Fibroblast of villous mesenchyme (primary cell): ENCODE data around the gene ACVR1B. TPM values are rescaled to one million over a fixed set of nuclear protein-coding genes. Genes with fewer than 3 reads are reported as not detected.

Experiments used
- DNase-seq: peaks from one replicate; pipeline ENCODE4 v3.0.0-alpha.2; 2010; ENCODE audit warnings: low read depth
- H3K4me3 ChIP-seq: 2 replicates; pipeline ENCODE4 v1.5.1; 2011; ENCODE audit warnings: low read depth, mild to moderate bottlenecking, low read length
- total RNA-seq: library from RNA; depleted of rRNA; stranded (reverse); fragments of >200 nt; gene quantifications from 2 replicates; pipeline ENCODE4 v1.2.3, GENCODE V29; 2012
- TF ChIP-seq, protein P1 (sequence below): IDR thresholded peaks from 2 replicates; pipeline ENCODE4 v1.5.1; 2012; ENCODE audit warnings: low read depth, mild to moderate bottlenecking, low read length; ENCODE audit not compliant: insufficient read depth

The ACVR1B gene
- total RNA-seq, 1 donor: 6.5 TPM

DNA sequence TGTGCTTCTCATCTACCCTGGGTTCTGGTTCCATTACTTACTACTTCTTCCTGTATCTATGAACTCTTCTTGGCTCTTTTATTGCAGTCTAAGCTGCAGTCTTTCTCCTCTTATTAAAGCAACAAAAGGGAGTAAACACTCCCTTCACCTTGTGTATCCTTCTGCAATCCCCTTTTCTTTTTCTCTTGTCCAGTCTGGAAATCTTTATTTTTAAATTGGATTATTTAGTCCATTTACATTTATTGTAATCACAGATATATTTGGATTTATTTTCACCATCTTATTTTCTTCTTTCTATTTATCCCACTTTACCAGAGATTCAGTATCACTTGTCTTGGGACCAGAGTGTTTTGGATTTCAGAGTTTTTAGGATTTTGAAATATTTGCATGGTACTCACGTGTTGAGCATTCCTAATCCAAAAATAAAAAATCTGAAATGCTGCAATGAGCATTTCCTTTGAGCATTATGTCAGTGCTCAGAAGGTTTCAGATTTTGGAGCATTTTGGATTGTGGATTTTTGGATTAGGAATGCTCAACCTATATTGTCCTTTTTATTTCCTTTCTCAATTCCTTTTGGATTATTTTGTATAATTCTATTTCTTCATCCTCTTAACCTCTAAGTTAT, 6.8 kb upstream of the ACVR1B start:
- no peak overlapping the region for H3K4me3 ChIP-seq
- DNase-seq: no peak
- TF ChIP-seq, protein P1, sequence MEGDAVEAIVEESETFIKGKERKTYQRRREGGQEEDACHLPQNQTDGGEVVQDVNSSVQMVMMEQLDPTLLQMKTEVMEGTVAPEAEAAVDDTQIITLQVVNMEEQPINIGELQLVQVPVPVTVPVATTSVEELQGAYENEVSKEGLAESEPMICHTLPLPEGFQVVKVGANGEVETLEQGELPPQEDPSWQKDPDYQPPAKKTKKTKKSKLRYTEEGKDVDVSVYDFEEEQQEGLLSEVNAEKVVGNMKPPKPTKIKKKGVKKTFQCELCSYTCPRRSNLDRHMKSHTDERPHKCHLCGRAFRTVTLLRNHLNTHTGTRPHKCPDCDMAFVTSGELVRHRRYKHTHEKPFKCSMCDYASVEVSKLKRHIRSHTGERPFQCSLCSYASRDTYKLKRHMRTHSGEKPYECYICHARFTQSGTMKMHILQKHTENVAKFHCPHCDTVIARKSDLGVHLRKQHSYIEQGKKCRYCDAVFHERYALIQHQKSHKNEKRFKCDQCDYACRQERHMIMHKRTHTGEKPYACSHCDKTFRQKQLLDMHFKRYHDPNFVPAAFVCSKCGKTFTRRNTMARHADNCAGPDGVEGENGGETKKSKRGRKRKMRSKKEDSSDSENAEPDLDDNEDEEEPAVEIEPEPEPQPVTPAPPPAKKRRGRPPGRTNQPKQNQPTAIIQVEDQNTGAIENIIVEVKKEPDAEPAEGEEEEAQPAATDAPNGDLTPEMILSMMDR: no peak

DNA sequence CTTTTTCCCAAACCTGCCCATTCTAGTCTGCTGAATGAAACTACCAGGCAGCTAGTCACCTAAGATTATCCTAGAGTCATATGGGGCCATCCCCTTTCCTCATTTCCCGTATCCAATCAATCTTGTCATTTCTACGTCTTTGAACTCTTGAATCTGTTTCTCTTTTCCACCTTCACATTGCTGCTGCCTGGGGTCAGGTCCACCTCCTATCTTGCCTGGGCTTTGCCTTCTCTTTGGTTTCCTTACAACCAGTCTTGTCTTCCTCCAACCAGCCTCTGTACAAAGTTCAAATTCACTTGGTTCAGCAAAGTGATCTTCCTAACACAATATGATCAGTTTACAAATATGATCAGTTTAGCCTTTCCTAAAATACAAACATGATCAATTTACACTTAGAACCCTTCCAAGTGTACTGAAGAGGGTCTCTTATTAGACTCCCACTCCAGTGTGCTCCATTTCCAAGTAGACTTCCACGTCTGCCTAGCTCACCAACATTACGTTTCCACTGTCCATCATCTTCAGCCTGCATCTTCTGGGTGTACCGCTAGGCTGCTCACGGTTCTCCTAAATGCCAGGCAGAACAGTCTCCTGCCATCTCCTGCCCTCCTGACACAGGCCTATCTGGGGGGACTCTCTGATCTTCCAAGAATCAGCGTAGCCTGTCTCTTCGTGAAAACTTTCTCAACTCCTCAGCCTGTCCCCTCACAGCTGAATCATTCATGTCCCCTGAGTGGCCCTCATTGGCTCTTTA, 4.1 kb upstream of the ACVR1B start:
- no peak overlapping the region for H3K4me3 ChIP-seq
- no peak for DNase-seq
- TF ChIP-seq, protein P1: no peak

DNA sequence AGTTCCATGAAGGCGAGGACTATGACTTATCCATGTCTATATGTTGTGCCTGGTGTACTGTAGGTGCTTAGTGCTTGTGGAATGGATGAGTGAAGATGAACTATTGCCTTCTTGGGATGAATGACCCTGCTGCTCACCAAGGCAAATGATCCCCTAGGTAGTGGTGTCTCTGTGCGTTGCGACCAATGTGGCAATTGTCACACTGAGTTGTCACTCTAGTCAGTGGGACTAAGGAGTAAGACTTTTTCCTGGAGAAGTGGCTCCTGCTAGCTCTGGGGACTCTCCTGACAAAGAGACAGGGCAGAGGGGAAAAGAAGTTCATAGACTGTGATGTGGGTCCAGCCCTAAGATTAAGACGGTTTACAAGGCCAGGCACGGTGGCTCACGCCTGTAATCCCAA, 3.4 kb upstream of the ACVR1B start:
- no peak overlapping the region for H3K4me3 ChIP-seq
- TF ChIP-seq, protein P1: no peak
- no peak for DNase-seq

DNA sequence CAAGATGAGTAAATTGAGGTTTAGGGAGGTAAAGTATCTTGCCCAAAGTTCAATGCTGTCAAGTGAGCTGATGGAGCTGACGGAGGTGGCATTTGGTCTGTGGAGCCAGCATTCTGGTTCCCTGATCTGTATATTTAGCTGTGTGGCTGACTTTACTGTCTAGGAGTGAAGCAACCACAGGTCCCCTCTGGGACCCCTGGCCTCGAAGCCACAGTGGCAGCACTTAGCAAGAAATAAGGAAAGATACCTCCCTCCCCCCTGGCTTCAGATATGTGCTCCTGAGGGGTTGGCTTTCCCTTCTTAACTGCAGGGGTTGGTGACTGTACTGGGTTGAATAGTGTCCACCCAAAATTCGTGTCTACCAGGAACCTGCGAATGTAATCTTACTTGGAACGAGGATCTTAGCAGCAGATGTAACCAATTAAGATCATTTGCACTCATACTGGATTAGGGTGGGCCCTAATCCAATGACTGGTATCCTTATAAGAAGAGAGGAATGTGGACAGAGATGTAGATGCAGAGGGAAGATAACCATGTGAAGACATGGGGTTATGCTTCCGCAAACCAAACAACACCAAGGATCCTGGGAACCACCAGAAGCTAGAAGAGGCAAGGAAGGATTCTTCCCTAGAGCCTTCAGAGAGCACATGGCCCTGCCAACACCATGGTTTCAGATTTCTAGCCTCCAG, 2.0 kb upstream of the ACVR1B start:
- DNase-seq: no peak
- TF ChIP-seq, protein P1: no peak
- H3K4me3 ChIP-seq: no peak overlapping the region

DNA sequence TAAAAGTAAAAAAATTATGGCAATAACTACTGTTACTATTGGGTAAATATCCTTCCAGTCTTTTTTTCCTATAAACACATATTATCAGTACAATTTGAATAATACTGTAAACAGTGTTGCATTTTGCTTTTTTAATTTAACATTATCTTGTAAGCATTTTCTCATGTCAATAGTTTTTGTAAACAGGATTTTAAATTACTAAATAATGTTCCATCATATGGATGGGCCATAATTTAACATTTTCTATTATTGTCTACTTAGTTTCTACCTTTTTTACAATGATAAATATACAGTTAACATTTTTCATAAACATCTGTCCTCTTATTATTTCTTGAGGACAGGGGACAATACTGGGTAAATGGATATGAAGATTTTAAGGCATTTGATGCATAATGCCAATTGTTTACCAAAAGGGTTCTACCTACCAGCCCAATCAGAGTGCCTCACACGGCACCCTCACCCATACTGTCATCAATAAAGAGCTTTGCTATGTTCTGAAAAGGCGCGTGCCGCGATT, 759 bp upstream of the ACVR1B start:
- peak overlapping the region; percentile 63 for H3K4me3 ChIP-seq
- TF ChIP-seq, protein P1: no peak
- DNase-seq: no peak

DNA sequence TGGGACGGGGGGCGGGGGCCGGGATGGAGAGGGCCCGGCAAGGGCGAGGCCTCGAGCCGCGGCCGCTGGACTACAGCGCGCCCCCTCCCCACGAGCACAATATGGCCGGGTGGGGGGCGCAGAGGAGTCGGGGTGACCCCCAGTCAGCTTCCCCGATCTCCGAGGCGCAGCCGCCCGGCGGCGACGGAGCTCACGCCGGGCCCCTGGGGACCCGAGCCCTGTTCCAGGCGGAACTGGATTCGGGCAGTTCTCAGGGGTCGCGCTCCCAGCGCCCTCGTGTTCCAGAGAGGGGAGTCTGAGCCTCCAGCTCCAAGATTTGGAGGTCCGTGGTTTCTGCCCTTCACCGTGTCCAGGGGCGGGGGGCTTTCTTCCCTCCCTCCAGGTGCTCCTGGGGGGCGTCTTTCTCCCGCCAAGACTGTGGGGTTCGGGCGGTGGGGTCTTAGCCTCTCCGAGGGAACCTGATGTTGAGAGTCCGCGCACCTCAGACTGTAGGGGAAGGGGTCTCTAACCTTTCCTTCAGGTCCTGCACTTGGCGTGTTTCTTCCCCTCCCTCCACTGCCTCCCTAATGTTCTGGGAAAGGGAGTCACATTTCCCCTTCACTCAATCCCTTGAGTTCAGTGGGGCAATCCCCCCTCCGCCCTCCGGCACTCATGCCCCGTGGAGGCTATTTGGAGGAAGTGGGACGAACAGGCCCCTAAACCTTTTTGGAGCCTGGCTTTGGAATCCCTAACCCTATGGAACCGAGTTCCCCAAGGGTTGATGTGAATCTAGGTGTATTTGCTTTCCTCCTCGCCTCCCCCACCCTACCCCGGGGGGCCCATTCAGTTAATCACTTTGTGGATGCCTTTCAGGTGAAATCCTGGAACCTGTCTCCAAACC, 584 bp downstream of the ACVR1B start:
- DNase-seq: no peak
- TF ChIP-seq, protein P1: no peak

More for the DNA sequence above, 584 bp downstream of the ACVR1B start:
- H3K4me3 ChIP-seq: peak overlapping the region; percentile 89
